ENCODE results near the gene RWDD2A. TPM values are rescaled to one million over a fixed set of nuclear protein-coding genes. Genes with fewer than 3 reads are reported as not detected.

Gene RWDD2A
- total and polyA plus RNA-seq, 4 donors = 1.9 to 5.5 (median 2.3) TPM

DNA sequence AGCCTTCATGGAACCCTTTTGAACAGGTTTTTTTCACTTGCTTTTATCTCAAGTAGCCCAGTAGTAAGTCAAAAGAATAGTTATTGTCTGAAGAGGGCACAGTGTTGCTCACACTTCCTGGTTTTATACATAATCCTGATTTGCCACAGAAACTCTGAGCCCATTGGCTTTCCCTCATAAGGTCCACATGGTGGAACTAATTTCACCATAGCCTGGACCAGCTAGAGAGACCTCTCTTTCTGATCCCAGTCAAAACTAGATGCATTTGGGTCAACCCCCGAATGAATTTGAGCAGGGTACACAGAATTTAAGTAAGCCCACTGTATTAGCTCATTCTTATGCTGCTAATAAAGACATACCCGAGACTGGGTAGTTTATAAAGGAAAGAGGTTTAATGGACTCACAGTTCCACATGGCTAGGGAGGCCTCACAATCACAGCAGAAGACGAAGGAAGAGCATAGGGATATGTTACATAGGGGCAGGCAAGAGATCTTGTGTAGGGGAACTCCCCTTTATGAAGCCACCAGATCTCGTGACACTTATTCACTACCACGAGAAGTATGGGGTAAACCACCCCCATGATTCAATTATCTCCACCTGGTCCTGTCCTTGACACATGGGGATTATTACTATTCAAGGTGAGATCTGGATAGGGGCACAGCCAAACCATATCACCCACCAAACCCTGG lies 6.2 kb downstream of the RWDD2A start:
- TF ChIP-seq JUND (IDR thresholded peaks at IDR 0.05) (no peak), NR2F2 (IDR thresholded peaks at IDR 0.05) (no peak), HNF4G (IDR thresholded peaks at IDR 0.05) (no peak), TAF1 (conservative IDR thresholded peaks at IDR 0.05) (no peak), RAD21 (IDR thresholded peaks at IDR 0.05) (no peak)
- TF ChIP-seq, protein P1, sequence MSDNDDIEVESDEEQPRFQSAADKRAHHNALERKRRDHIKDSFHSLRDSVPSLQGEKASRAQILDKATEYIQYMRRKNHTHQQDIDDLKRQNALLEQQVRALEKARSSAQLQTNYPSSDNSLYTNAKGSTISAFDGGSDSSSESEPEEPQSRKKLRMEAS (IDR thresholded peaks at IDR 0.05) = no peak
- TF ChIP-seq, protein P2, sequence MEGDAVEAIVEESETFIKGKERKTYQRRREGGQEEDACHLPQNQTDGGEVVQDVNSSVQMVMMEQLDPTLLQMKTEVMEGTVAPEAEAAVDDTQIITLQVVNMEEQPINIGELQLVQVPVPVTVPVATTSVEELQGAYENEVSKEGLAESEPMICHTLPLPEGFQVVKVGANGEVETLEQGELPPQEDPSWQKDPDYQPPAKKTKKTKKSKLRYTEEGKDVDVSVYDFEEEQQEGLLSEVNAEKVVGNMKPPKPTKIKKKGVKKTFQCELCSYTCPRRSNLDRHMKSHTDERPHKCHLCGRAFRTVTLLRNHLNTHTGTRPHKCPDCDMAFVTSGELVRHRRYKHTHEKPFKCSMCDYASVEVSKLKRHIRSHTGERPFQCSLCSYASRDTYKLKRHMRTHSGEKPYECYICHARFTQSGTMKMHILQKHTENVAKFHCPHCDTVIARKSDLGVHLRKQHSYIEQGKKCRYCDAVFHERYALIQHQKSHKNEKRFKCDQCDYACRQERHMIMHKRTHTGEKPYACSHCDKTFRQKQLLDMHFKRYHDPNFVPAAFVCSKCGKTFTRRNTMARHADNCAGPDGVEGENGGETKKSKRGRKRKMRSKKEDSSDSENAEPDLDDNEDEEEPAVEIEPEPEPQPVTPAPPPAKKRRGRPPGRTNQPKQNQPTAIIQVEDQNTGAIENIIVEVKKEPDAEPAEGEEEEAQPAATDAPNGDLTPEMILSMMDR (IDR thresholded peaks at IDR 0.05; ENCODE audit: low read depth, low read length, missing input control) = no peak
- TF ChIP-seq, protein P3, sequence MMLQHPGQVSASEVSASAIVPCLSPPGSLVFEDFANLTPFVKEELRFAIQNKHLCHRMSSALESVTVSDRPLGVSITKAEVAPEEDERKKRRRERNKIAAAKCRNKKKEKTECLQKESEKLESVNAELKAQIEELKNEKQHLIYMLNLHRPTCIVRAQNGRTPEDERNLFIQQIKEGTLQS (IDR thresholded peaks at IDR 0.05) = no peak
- Histone ChIP-seq H3K9me3 (ENCODE audit: control insufficient read depth in 4 of 4, low read length in 3 of 4) (no peaks in the 10 kb centered on the region), H3K27me3 (ENCODE audit: control insufficient read depth in 4 of 4, insufficient read depth in 4 of 4, low read length in 3 of 4) (no peaks in the 10 kb centered on the region), H3K36me3 (ENCODE audit: control insufficient read depth in 4 of 4, insufficient read depth in 3 of 4, low read depth in 1 of 4, low read length in 3 of 4) (peaks cover 3 to 16% (median 10%) of the 10 kb centered on the region in 4 donors), H3K4me1 (ENCODE audit: control insufficient read depth in 4 of 4, insufficient read depth in 4 of 4, low read length in 3 of 4) (peaks cover under 1 to 3% (median 2%) of the 10 kb centered on the region in 4 donors), H3K4me3 (ENCODE audit: low read depth in 1 of 3, low read length in 3 of 3) (no peak overlapping the region), H3K27ac (ENCODE audit: low read depth in 1 of 2, low read length in 2 of 2) (no peak overlapping the region), H3K9ac (ENCODE audit: low read depth in 1 of 2, low read length in 2 of 2) (no peak overlapping the region)
- WGBS = 92% methylated on average over 5 of the region's 5 CpGs
- no peak for DNase-seq (ENCODE audit: low spot score)

DNA sequence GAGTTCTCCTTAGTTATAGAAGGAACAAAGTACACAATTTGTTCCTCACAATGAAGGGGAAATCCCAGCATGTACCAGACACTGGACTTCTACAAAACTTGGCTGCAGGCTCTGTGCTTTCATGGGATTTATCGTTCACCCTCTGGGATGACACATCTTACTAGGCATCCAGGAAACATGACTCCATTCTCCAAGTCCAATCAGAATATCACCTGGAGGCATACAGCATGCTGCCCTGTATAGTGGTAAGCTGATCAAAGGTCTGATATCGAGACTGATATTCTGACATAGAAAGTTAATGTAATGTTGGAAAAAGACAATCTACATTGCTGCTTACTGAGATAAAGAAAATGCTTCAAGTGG lies 6.7 kb downstream of the RWDD2A start:
- Histone ChIP-seq H3K9me3 (ENCODE audit: control insufficient read depth in 4 of 4, low read length in 3 of 4) (no peaks in the 10 kb centered on the region), H3K27ac (ENCODE audit: low read depth in 1 of 2, low read length in 2 of 2) (no peak overlapping the region), H3K9ac (ENCODE audit: low read depth in 1 of 2, low read length in 2 of 2) (no peak overlapping the region), H3K4me3 (ENCODE audit: low read depth in 1 of 3, low read length in 3 of 3) (no peak overlapping the region), H3K27me3 (ENCODE audit: control insufficient read depth in 4 of 4, insufficient read depth in 4 of 4, low read length in 3 of 4) (no peaks in the 10 kb centered on the region), H3K4me1 (ENCODE audit: control insufficient read depth in 4 of 4, insufficient read depth in 4 of 4, low read length in 3 of 4) (peaks cover 0 to 2% (median 0%) of the 10 kb centered on the region in 4 donors), H3K36me3 (ENCODE audit: control insufficient read depth in 4 of 4, insufficient read depth in 3 of 4, low read depth in 1 of 4, low read length in 3 of 4) (peaks cover 3 to 16% (median 10%) of the 10 kb centered on the region in 4 donors)
- TF ChIP-seq RXRA (IDR thresholded peaks at IDR 0.05) (no peak), NR2F2 (IDR thresholded peaks at IDR 0.05) (no peak), YY1 (IDR thresholded peaks at IDR 0.05) (no peak), GABPA (IDR thresholded peaks at IDR 0.05 in 1 of 2, conservative IDR thresholded peaks at IDR 0.05 in 1 of 2) (no peak), JUND (IDR thresholded peaks at IDR 0.05) (no peak), TAF1 (conservative IDR thresholded peaks at IDR 0.05) (no peak)
- 67% methylated on average over 2 of the region's 2 CpGs for WGBS
- no peak for DNase-seq (ENCODE audit: low spot score)

DNA sequence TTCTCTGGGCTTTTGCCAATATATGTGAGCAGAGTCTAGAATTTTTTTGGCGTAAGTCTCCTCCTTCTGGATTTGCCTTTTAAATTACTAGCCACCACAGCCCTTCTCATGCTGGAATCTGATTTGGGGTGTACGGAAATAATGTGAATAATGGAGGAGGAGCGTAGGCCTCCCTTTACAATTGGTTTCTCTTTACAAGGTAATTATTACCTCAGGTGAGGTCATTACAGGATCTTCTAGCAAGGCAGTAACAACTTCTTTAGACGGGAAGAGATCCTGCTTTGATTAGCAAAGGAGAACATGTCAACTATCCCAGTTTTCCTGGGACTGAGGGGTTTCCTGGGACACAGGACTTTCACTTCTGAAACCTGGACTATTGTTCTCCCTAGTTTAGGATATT lies 8.9 kb downstream of the RWDD2A start:
- 81% methylated on average over 4 of the region's 4 CpGs for WGBS
- TF ChIP-seq, protein P4, sequence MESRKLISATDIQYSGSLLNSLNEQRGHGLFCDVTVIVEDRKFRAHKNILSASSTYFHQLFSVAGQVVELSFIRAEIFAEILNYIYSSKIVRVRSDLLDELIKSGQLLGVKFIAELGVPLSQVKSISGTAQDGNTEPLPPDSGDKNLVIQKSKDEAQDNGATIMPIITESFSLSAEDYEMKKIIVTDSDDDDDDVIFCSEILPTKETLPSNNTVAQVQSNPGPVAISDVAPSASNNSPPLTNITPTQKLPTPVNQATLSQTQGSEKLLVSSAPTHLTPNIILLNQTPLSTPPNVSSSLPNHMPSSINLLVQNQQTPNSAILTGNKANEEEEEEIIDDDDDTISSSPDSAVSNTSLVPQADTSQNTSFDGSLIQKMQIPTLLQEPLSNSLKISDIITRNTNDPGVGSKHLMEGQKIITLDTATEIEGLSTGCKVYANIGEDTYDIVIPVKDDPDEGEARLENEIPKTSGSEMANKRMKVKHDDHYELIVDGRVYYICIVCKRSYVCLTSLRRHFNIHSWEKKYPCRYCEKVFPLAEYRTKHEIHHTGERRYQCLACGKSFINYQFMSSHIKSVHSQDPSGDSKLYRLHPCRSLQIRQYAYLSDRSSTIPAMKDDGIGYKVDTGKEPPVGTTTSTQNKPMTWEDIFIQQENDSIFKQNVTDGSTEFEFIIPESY (IDR thresholded peaks at IDR 0.05) = no peak
- no peaks in the 10 kb centered on the region for H3K27me3 ChIP-seq (ENCODE audit: control insufficient read depth in 4 of 4, insufficient read depth in 4 of 4, low read length in 3 of 4)
- DNase-seq (ENCODE audit: low spot score) = no peak
- H3K9me3 ChIP-seq (ENCODE audit: control insufficient read depth in 4 of 4, low read length in 3 of 4) = no peaks in the 10 kb centered on the region
- no peak overlapping the region for H3K27ac ChIP-seq (ENCODE audit: low read depth in 1 of 2, low read length in 2 of 2)
- no peak overlapping the region for H3K9ac ChIP-seq (ENCODE audit: low read depth in 1 of 2, low read length in 2 of 2)
- no peaks in the 10 kb centered on the region for H3K4me1 ChIP-seq (ENCODE audit: control insufficient read depth in 4 of 4, insufficient read depth in 4 of 4, low read length in 3 of 4)
- peaks cover 0 to 7% (median 5%) of the 10 kb centered on the region in 4 donors for H3K36me3 ChIP-seq (ENCODE audit: control insufficient read depth in 4 of 4, insufficient read depth in 3 of 4, low read depth in 1 of 4, low read length in 3 of 4)
- no peak overlapping the region for H3K4me3 ChIP-seq (ENCODE audit: low read depth in 1 of 3, low read length in 3 of 3)
